Keratinocyte (primary cell): Measurements from ENCODE around the gene SLK.

Source experiments
- EZH2 ChIP-seq: IDR thresholded peaks from one replicate; pipeline ENCODE4 v1.6.1; 2012; ENCODE audit warnings: inconsistent platforms, mild to moderate bottlenecking, low read length, moderate library complexity
- TF ChIP-seq, protein P1 (sequence below), 3 experiments: IDR thresholded peaks in 1 of 3; conservative IDR thresholded peaks in 1 of 3; optimal IDR thresholded peaks in 1 of 3; 2 replicates in 2 of 3; 3 replicates in 1 of 3; pipeline versions ENCODE3 to v1.5.1; 2011; ENCODE audit warnings: low read length in 3 of 3, mild to moderate bottlenecking in 3 of 3, moderate library complexity in 2 of 3, control low read depth in 1 of 3, inconsistent platforms in 1 of 3; ENCODE audit not compliant: insufficient read depth in 2 of 3; ENCODE audit errors: extremely low read depth in 1 of 3

DNA sequence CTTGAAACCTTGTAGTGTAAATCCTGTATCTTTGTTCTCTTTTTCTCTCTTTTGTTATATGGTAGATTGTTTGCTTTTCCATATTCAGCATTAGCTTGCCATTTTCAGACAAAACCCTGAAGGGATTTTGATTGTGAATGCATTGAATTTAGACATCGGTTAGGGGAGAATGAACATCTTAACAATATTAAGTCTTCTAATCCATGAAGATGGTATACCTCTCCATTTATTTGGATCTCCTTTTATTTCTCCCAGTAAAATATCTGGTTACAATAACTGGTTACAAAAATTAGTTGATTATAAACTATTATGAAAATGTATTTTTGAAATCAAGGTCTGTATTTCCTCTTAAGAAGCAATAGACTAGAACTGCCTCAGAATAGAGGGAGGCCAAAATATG lies 12.4 kb upstream of the SLK start:
- TF ChIP-seq, protein P1, sequence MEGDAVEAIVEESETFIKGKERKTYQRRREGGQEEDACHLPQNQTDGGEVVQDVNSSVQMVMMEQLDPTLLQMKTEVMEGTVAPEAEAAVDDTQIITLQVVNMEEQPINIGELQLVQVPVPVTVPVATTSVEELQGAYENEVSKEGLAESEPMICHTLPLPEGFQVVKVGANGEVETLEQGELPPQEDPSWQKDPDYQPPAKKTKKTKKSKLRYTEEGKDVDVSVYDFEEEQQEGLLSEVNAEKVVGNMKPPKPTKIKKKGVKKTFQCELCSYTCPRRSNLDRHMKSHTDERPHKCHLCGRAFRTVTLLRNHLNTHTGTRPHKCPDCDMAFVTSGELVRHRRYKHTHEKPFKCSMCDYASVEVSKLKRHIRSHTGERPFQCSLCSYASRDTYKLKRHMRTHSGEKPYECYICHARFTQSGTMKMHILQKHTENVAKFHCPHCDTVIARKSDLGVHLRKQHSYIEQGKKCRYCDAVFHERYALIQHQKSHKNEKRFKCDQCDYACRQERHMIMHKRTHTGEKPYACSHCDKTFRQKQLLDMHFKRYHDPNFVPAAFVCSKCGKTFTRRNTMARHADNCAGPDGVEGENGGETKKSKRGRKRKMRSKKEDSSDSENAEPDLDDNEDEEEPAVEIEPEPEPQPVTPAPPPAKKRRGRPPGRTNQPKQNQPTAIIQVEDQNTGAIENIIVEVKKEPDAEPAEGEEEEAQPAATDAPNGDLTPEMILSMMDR (optimal IDR thresholded peaks at IDR 0.05 in 1 of 3, IDR thresholded peaks at IDR 0.05 in 1 of 3, conservative IDR thresholded peaks at IDR 0.05 in 1 of 3; ENCODE audit: extremely low read depth in 1 of 3, insufficient read depth in 2 of 3, low read length in 3 of 3): no peak
- TF ChIP-seq EZH2: no peak
